Stimulated activated CD4-positive, alpha-beta T cell treated with anti-CD3 and anti-CD28 coated beads, Interleukin-4, amount 100 ng/mL, for 48 hours (primary cell): Measurements from ENCODE around the gene REXO5.

Experiments
- DNase-seq, 2 donors: peaks; one replicate each; pipeline ENCODE4 v3.0.0-alpha.2; 2020; ENCODE audit warnings: low read depth in 2 of 2

REXO5 gene

DNA sequence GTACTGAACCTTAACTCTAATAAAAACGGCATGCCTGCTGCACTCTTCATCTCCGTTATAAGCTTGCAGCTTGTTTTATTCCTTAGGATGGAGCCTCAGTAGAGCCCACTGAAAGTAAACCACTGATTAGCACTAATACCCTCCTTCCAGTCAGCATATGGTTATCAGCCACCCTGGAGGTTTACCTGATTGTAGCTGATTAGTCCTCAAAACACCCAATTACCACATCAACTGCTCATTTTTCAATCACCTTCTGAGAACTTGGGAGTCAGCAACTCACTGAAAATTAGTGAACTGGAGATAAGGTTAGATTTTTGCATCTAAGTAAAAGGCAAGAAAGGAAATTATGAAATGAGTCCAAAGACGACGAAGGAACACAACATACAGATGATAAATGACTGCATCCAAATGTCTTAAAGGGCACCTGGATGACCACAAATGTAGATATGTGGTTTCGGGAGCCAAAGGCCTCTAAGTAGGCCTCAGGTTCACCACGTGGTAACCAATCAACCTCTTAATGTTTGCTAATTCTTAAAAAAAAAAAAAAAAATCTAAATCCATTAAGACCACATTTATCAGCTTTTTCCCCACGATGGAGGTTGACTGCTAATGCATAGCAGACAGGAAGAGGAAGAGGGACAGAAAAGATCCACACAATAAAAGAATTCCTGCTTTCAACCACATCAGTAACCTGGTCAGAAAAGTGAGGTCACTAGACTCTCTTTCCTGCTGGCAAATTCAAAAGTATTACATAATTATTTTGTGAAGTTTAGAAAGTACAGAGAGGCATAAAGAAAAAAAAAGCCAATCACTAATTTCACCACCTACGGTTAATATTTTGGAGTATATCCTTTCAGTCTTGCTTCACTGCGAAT lies 65.9 kb downstream of the REXO5 start:
- no peak for DNase-seq

DNA sequence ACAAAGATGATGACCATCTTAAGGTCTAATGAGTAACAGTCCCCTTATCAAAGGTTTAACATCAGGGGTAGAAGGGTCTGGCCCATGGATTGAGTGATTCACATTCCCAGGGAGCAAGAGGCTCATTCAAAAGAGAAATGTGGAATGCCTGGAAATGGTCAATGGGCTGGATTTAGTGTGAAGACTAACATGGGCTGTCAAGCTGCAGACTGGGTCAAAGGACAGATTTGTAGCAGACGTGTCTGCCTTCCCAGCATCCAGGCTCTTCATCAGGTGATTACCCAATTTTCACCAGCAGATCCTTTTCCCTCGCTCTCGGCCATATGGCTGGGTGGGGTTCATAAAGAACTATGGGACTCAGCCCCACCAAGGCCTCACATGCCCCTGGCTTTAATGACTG lies 67.0 kb downstream of the REXO5 start:
- no peak for DNase-seq

DNA sequence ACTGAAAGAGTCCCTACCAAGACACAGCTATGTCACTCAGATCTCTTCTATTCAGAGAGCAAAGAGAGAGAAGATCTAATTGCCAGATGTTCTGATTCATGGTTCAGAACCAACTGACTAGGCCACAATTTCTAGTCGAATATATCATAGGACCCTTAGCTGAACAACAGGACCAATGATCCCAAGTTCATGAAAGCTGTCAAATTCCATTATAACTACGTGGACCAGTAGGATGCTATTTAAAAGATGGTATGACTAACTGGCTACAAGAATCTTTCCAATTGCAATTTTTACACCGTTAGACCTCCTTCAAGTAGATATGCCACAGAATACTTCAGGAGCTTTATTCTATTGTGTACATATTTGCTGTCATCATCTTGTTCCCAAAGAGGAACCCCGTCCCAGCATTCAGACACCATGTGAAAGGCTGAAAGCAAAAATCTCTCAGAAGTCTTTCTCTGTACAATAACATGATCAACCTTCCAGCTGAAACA lies 67.8 kb downstream of the REXO5 start:
- DNase-seq, result no peak

DNA sequence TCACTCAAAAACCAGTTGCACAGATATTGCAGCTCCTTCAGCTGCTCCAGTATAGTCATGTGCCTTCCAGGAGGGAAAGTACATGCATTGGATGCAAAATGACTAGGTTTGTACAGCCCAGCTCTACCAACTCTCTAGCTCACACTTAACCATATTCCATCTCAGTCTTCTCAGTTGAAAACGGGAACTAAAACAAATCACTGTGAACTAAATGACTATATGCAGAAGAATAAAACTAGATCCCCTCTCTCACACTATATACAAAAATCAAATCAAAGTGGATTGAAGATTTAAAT lies 69.0 kb downstream of the REXO5 start:
- DNase-seq, result no peak

DNA sequence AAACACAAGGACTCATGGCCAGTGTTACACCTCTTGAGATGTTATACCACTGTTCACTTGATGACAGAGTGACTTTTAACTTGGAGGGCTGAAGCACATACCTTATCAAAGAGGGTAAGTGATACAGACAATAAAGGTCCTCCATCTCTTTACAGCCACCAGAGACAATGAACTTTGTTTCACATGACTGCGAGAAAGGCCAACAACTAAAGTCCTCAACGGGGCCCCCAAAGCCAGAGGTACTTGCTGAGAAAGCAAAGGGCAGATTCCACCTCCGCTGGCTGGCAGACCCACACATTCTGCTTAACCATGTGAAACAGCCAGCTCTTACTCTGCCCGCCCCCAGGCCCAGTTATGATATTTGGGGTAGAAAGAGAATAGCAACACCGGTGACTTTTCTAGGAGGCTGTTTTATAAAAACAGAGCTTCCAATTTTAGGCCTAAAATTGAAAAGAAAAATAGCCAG lies 72.4 kb downstream of the REXO5 start:
- DNase-seq, result no peak

DNA sequence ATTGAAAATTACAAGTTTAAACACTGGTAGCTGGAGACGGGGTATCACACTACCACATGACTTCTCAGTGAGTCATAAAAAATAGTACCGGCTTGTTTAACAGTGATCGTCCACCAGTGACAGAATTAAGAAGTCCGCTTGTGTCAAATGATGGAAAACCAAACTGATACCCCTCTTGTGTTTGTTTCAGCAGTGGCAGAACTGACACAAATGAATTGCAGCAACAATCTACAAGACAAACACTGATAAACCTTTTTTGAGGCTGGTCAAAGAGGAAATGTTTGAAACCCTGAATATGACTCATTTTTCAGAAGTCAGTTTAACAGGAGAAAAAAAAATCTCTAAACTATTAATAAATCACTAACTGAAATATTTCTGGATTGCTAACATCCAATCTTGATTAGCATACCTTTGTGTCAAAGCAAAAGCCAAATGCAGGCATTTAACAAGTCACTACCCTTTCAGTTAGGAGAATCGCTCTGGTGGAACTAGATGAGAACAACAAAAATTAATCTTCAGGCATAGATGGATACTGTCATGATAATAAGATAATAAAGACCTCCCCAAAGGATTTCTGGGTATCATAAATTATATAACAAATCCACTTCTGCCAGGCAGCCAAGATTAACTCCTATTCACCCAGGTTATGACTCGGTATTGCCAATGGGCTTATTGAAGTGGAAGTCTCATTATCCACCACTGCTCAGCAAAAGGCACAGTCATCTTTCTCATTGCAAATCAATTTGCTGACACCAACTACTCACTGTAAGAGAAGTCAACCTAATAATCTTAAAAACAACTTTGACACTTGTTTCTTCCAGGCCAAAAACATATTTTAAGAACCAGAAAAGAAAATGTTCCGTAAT lies 73.1 kb downstream of the REXO5 start:
- DNase-seq, result no peak

DNA sequence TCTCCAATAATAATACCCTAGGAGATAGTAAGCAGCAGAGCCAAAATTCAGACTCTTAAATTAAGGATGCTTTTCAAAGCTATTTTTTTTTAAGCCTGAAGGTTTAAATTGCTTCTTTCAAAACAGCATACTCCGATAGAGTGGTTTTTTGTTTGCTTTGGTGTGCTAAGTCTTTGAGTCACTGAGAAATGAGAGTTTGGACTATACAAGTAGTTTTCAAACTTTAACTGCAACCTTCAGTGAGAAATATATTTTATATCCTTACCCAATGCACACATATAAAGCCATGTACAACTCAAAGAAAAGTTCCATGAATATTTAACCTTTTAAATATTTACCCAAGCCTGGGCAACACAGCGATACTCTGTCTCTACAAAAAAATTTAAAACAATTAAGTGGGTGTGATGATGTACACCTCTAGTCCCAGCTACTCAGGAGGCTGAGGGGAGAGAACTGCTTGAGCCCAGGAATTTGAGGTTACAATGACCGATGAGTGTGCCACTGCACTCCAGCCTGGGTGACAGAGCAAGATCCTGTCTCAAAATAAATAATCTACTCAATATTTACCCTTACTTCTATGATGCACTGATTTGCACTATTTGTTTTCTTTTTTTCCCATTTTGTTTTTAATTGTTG lies 74.7 kb downstream of the REXO5 start:
- no peak for DNase-seq

DNA sequence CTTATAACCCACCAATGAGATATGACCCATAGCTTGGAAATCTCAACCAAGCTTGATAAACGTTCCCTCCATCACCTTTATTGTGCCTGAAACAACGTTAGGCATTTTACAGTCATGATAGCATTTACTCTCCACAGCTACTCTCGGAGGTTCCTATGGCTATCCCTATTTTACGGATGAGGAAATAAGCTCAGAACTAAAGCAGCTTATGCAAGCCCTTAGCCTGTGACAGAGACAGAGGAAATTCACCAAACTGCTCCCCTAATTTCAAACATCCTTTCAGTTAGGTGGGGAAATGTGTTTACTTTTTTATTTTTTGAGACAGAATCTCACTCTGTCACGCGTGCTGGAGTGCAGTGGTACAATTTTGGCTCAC lies 75.2 kb downstream of the REXO5 start:
- DNase-seq, result no peak

DNA sequence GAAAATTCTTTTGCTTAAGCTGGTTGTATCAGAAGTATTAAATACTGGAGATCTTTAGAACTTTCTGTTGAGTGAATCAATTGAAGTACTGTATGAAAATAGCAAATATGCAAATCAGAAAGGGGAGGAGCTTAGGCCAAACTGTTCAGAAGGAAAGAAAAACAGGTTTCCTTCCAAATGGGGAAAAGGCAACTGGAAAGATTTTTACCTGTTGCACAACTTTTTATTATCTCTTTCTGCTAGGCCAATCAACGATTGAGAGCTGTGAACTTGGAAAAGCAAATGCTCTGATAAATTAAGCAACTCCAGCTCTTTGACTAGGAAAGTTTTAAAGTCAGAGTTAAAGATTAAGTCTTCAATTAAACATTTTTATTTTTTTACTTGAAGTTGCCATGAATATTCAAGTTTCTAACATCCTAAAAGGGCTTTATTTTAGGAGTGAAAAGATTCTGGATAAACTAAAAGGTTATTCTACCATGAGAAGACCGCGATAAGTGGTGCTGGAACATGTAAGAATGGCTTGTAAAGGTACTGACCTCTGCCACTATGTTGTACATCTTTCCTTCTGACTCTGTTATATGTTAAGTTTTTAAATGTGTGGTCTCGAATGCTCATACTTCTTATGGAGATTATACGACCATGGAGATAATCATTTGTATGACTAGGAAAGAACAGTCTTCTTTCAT lies 77.4 kb downstream of the REXO5 start:
- DNase-seq, result no peak

DNA sequence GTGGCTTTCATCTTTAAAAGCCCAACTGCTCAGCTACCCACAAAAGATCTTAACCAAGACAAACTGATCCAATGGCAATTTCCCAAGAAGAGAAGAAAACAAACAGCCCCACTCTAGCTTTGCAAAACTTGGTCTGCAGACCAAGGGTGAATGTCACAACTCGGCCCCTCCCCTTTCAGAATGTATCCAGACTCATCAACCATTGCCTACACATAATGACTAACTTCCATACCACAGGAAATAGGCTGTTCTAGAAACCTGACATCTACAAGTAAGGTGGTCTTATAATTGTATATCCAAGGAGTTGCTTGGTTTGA lies 77.9 kb downstream of the REXO5 start:
- DNase-seq, result no peak

DNA sequence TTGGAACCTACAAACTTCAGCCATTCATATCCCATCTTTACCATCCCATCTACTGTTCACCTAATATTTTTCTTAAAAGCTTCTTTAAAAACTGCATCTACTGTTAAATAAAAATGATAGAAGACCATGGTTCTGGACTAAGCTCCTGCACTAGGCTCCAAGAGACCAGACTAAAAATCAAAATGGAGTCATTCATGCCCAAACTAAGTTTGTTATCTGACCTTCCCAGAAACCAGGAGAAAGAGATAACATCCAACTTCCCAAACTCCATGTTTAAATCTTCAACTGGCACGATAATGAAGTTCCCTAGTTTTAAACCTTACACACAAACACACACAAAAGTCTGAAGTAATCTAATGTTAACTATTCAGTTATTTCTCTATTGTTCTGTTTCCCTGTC lies 80.0 kb downstream of the REXO5 start:
- no peak for DNase-seq

DNA sequence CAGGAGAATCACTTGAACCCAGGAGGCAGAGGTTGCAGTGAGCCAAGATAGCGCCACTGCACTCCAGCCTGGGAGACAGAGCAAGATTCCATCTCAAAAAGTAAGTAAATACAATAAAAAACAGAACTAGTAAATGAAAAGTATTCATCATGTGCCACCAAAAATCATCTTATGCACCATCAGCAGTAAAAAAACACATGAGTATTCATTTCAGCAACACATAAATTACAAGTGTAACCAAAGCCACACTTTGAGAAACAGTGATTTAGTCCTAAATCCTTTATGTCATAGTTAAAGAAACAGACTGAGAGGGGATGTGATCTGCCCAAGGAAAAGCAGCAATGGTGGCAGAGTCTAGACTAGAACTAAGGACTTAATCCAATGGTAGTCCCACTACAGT lies 80.9 kb downstream of the REXO5 start:
- DNase-seq, result no peak

DNA sequence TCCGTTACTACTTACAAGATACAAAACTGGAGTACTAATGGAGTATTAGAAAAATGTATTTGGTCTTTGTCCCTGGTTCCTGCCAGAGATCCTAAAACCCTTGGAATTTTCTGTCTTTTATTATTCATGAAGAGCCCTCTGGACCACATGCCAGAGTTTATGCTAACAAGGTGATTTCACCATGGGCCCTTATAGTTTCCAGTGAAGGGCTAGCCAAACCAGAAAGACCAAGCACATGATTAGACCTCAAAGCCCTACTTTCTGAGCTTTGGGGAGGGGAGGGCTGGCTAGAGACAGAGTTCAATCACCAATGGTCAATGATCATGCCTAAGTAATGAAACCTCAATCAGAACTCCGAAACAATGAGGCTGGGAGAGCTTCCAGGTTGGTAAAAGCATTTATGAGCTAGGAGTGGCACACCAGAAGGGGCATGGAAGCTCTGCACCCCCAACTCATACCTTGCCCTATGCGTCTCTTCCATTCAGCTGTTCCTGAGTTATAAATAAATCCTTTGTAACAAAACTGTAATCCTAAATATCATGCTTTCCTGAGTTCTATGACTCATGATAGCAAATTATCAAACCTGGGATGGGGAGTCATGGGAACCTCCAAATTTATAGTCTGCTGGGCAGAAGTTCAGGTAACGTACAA lies 83.4 kb downstream of the REXO5 start:
- no peak for DNase-seq

DNA sequence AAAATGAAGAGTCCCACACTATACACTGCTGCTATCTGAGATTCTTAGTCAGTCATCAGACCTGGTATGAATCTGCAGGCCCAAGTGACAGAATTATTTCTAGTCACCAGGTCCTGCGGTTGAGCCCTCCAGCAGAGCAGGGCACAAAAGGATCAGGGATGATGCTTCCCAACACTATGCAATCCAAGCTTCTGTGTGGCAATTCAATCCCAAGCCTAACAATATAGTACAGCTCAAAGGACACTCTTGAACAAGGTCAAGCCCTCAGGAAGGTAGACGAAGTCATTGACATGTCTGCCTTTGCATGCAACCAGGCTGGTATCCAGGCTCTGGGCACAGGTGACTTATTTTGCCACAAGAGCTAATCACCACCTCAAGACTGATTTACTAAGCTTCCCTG lies 88.1 kb downstream of the REXO5 start:
- no peak for DNase-seq

DNA sequence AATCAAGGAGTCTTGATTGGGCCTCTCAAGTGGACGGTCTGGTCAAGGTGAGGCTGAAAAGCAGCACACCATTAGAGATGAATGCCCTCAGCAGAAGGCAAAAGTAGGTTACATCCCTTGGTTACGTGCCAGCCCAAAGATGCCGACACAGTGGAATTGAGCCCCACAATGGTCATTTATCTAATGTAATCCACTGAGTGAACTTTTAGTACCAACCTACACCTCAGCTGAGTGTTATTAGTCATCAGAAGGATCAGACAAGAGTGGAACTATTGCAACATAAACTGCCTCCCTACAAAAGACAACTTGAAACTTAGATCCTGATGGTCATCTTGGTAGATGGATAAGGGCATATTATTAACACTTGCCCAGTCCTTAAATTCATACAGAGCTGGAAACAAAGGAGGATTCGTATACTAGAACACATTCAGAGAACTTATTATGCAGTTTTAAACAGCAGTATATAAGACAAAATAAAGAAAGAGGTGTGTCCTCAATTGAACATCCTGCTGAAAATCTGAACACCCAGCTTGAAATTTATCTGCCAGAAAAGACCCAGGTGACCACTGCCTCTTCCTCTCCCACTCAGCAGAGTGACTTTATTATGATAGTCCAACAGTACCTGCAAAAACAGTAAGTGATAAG lies 91.0 kb downstream of the REXO5 start:
- DNase-seq, result no peak

DNA sequence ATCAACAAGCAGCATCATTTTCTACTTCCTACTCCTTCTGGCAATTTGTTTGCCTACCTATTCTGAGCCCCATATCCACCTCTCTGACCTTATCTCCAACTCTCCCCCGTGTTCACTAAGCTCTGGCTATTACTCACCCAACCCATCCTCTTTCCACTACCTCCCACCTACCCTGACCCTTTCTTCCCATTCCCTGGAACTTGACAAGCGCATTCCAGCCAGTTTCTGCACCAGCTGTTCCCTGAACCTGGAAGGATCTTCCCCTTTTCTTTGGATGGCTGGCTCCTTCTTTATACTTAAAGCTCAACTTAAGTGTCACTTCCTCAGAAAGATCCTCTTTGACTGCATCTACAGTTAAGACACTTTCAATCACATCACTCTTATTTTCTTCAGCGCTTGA lies 91.6 kb downstream of the REXO5 start:
- no peak for DNase-seq

DNA sequence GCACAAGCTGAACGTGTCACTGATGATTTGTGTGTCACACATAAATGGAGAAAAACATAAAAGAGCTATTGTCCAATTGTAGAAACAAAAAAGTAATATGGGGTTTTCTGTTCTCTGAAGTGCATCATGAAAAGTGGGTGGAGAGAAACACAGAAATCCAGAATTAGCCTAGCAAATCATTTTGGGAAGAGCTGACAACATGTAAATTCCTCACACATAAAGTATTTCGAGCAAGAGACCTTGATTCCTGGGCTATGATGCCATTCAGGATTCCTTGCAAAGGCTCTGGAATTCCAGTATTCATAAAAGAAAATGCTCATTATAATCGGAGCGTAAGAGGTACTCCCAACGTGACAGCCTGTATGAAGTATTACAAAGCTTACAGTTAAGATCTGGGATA lies 92.7 kb downstream of the REXO5 start:
- DNase-seq, result no peak
